Liver (tissue), 9 donors: ENCODE results near the gene MRGPRF. TPM values are rescaled to one million over a fixed set of nuclear protein-coding genes. Genes with fewer than 3 reads are reported as not detected.

Experiments
- DNase-seq: peaks from one replicate; pipeline ENCODE4 v3.0.0-alpha.2; 2017; ENCODE audit warnings: low spot score
- H3K27ac ChIP-seq, 2 donors: one replicate each; pipeline ENCODE4 v1.7.0; 2013; ENCODE audit warnings: inconsistent platforms in 2 of 2, low read length in 2 of 2, control low read depth in 1 of 2, low read depth in 1 of 2, mild to moderate bottlenecking in 1 of 2
- H3K27me3 ChIP-seq, 4 donors: one replicate each; pipeline versions ENCODE4 v1.6.1 to v1.7.0; 2013; ENCODE audit warnings: low read length in 3 of 4, inconsistent platforms in 1 of 4, mild to moderate bottlenecking in 1 of 4, moderate library complexity in 1 of 4; ENCODE audit not compliant: control insufficient read depth in 4 of 4, insufficient read depth in 4 of 4
- H3K36me3 ChIP-seq, 4 donors: one replicate each; pipeline versions ENCODE4 v1.6.1 to v1.7.0; 2013; ENCODE audit warnings: low read length in 3 of 4, mild to moderate bottlenecking in 3 of 4, low read depth in 1 of 4, moderate library complexity in 1 of 4; ENCODE audit not compliant: control insufficient read depth in 4 of 4, insufficient read depth in 3 of 4
- H3K4me1 ChIP-seq, 4 donors: one replicate each; pipeline versions ENCODE4 v1.6.1 to v1.7.0; 2013; ENCODE audit warnings: low read length in 3 of 4, mild to moderate bottlenecking in 3 of 4, moderate library complexity in 1 of 4; ENCODE audit not compliant: control insufficient read depth in 4 of 4, insufficient read depth in 4 of 4
- H3K4me3 ChIP-seq, 3 donors: one replicate each; pipeline versions ENCODE4 v1.6.1 to v1.7.0; 2013; ENCODE audit warnings: low read length in 3 of 3, control low read depth in 1 of 3, low read depth in 1 of 3, mild to moderate bottlenecking in 1 of 3
- H3K9ac ChIP-seq, 2 donors: one replicate each; pipeline ENCODE4 v1.7.0; 2013; ENCODE audit warnings: low read length in 2 of 2, mild to moderate bottlenecking in 2 of 2, moderate library complexity in 2 of 2, control low read depth in 1 of 2, low read depth in 1 of 2
- H3K9me3 ChIP-seq, 4 donors: one replicate each; pipeline versions ENCODE4 v1.6.1 to v1.7.0; 2013; ENCODE audit warnings: low read length in 3 of 4; ENCODE audit not compliant: control insufficient read depth in 4 of 4
- ATF3 ChIP-seq: IDR thresholded peaks from 2 replicates; pipeline ENCODE4 v1.6.1; 2016; ENCODE audit warnings: antibody characterized with exemption
- CTCF ChIP-seq: fragments of 150-350 bp; IDR thresholded peaks from 2 replicates; pipeline ENCODE4 v1.5.1; 2017; ENCODE audit warnings: improper control_type of control experiment, low read depth, low read length; ENCODE audit not compliant: missing input control
- EGR1 ChIP-seq, 2 donors: IDR thresholded peaks; 2 replicates each; pipeline ENCODE4 v1.6.1; 2016 to 2018; ENCODE audit warnings: antibody characterized with exemption in 2 of 2, low read depth in 2 of 2
- FOXA1 ChIP-seq: IDR thresholded peaks from 2 replicates; pipeline ENCODE4 v1.6.1; 2016; ENCODE audit warnings: antibody characterized with exemption
- FOXA2 ChIP-seq: IDR thresholded peaks from 2 replicates; pipeline ENCODE4 v1.6.1; 2016; ENCODE audit warnings: antibody characterized with exemption
- GABPA ChIP-seq, 2 donors: IDR thresholded peaks in 1 of 2; conservative IDR thresholded peaks in 1 of 2; 2 replicates each; pipeline ENCODE4 v1.6.1; 2016; ENCODE audit warnings: antibody characterized with exemption in 2 of 2, mild to moderate bottlenecking in 1 of 2, moderate library complexity in 1 of 2
- HNF4A ChIP-seq, 2 donors: conservative IDR thresholded peaks; 2 replicates each; pipeline ENCODE4 v1.6.1; 2016; ENCODE audit warnings: antibody characterized with exemption in 2 of 2, mild to moderate bottlenecking in 2 of 2
- HNF4G ChIP-seq: IDR thresholded peaks from 2 replicates; pipeline ENCODE4 v1.6.1; 2016; ENCODE audit warnings: antibody characterized with exemption
- MAX ChIP-seq: IDR thresholded peaks from 2 replicates; pipeline ENCODE4 v1.6.1; 2016; ENCODE audit warnings: antibody characterized with exemption
- NR2F2 ChIP-seq: IDR thresholded peaks from 2 replicates; pipeline ENCODE4 v1.6.1; 2016; ENCODE audit warnings: antibody characterized with exemption
- RAD21 ChIP-seq, 2 donors: IDR thresholded peaks; 2 replicates each; pipeline ENCODE4 v1.6.1; 2016; ENCODE audit warnings: antibody characterized with exemption in 2 of 2, mild to moderate bottlenecking in 2 of 2
- SP1 ChIP-seq: IDR thresholded peaks from 2 replicates; pipeline ENCODE4 v1.6.1; 2018; ENCODE audit warnings: antibody characterized with exemption, mild to moderate bottlenecking
- TAF1 ChIP-seq: conservative IDR thresholded peaks from 2 replicates; pipeline ENCODE4 v1.6.1; 2016; ENCODE audit warnings: antibody characterized with exemption, mild to moderate bottlenecking
- WGBS: extraction: QIAGEN DNeasy Blood & Tissue Kit; methylation state at CpG from one replicate; pipeline ENCODE4 v1.1.7; 2013; 5-methylcytosine and 5-hydroxymethylcytosine counted together
- polyA plus RNA-seq, 2 donors: library from polyadenylated mRNA; stranded (reverse) in 1 of 2; unstranded in 1 of 2; fragments of 200-250 nt in 1 of 2; fragments of >200 nt in 1 of 2; fragmentation: Nextera tagmentation in 1 of 2; extraction: Ambion mirVana in 1 of 2; gene quantifications; one replicate each; pipeline versions ENCODE4 v1.2.1 to v1.2.3, GENCODE V29; 2013 to 2015
- total RNA-seq, 2 donors: library from RNA; depleted of rRNA; stranded (reverse); fragments of >200 nt; gene quantifications; one replicate each; pipeline ENCODE4 v1.2.3, GENCODE V29; 2014
- donor health status: healthy.
- donor health status: healthy.
- donor health status: healthy.
- donor health status: healthy.
- donor health status: healthy.

Gene MRGPRF
- total and polyA plus RNA-seq, 4 donors, result 1.1 to 4.8 (median 2.5) TPM

- TF ChIP-seq HNF4A (conservative IDR thresholded peaks at IDR 0.05) (peak; percentile 18 to 29), CTCF (no peak), MAX (no peak)
- Histone ChIP-seq H3K9me3 (no peaks in the 10 kb centered on the region), H3K4me3 (no peak overlapping the region), H3K27ac (peak overlapping the region; percentile 38 to 50), H3K36me3 (peaks cover 0 to 2% (median 0%) of the 10 kb centered on the region in 4 donors), H3K27me3 (no peaks in the 10 kb centered on the region), H3K4me1 (peaks cover 27 to 70% (median 60%) of the 10 kb centered on the region in 4 donors), H3K9ac (peak overlapping the region; percentile 29 to 57)
- DNase-seq, result no peak
- 56% methylated on average over 18 of the region's 18 CpGs for WGBS
These were observed 37.7 kb upstream of the MRGPRF start for GRCh38 chr11:69050592-69051380.

- 4% methylated on average over 15 of the region's 15 CpGs for WGBS
- Histone ChIP-seq H3K9ac (peak overlapping the region; percentile 70 to 75), H3K4me3 (peak overlapping the region; percentile 55 to 92 (median 80)), H3K9me3 (no peaks in the 10 kb centered on the region), H3K27ac (peak overlapping the region; percentile 67 to 89), H3K4me1 (peaks cover 24 to 57% (median 48%) of the 10 kb centered on the region in 4 donors), H3K36me3 (no peaks in the 10 kb centered on the region), H3K27me3 (no peaks in the 10 kb centered on the region)
- no peak for TF ChIP-seq TAF1
- TF ChIP-seq FOXA2, result no peak
- no peak for TF ChIP-seq FOXA1
- no peak for TF ChIP-seq NR2F2
- TF ChIP-seq HNF4G, result no peak
- TF ChIP-seq RAD21 (IDR thresholded peaks at IDR 0.05), result no peak
- TF ChIP-seq EGR1 (IDR thresholded peaks at IDR 0.05; ENCODE audit: low read depth in 2 of 2), result no peak
- TF ChIP-seq CTCF, result no peak
- no peak for TF ChIP-seq SP1
- peak; percentile 46 for DNase-seq
These were observed 36.4 kb upstream of the MRGPRF start for GRCh38 chr11:69049490-69049867.

- H3K27me3 ChIP-seq, result no peaks in the 10 kb centered on the region
- H3K9ac ChIP-seq, result peak within 1 kb of the TSS; percentile 70 to 75
- H3K36me3 ChIP-seq, result no peaks in the 10 kb centered on the region
- under 1% methylated on average over 76 of the region's 76 CpGs for WGBS
- H3K9me3 ChIP-seq, result no peaks in the 10 kb centered on the region
- H3K27ac ChIP-seq, result peak within 1 kb of the TSS; percentile 67 to 89
- DNase-seq, result peak; percentile 93
- H3K4me1 ChIP-seq, result peaks cover 24 to 52% (median 43%) of the 10 kb centered on the region in 4 donors
- peak within 1 kb of the TSS; percentile 55 to 92 (median 80) for H3K4me3 ChIP-seq
- peak in 1 of 2 donors; percentile 60 for TF ChIP-seq RAD21 (IDR thresholded peaks at IDR 0.05)
- peak; percentile 9 to 10 for TF ChIP-seq HNF4A (conservative IDR thresholded peaks at IDR 0.05)
- no peak for TF ChIP-seq GABPA (IDR thresholded peaks at IDR 0.05 in 1 of 2, conservative IDR thresholded peaks at IDR 0.05 in 1 of 2)
- TF ChIP-seq TAF1, result no peak
- no peak for TF ChIP-seq CTCF
- TF ChIP-seq ATF3, result no peak
- no peak for TF ChIP-seq MAX
These were observed 35.8 kb upstream of the MRGPRF start, which contains the start of gene TPCN2 for GRCh38 chr11:69048694-69049489. Gene TPCN2, plus strand, starts transcription at chr11:69048932. Its CDS starts 66 bp downstream, at chr11:69048998.
